Natural killer cell (primary cell): ENCODE measurements around the gene ABCA3. TPM values are rescaled to one million over a fixed set of nuclear protein-coding genes. Genes with fewer than 3 reads are reported as not detected.
A peak's percentile ranks its signal among the peaks of the same experiment; 100 is the strongest.

Experiments
- ATAC-seq, 3 donors: fragments of 150-1000 bp in 2 of 3; fragments of 200-7000 bp in 1 of 3; cut with Tn5 transposase; 1 replicate in 1 of 3; 2 replicates in 2 of 3; pipeline ENCODE4 v1.10.0; 2021; ENCODE audit warnings: mild to moderate bottlenecking in 2 of 3, moderate library complexity in 2 of 3
- DNase-seq, 2 donors: peaks; one replicate each; pipeline versions ENCODE4 v3.0.0 to v3.0.0-alpha.2; 2013 to 2021; ENCODE audit warnings: mixed read lengths in 1 of 2
- H3K27ac ChIP-seq: one replicate; pipeline ENCODE4 v1.5.1; 2013; ENCODE audit warnings: mild to moderate bottlenecking, low read length
- H3K27me3 ChIP-seq: one replicate; pipeline ENCODE4 v1.6.1; 2013; ENCODE audit warnings: low read length; ENCODE audit not compliant: control insufficient read depth, insufficient read depth
- H3K36me3 ChIP-seq: one replicate; pipeline ENCODE4 v1.6.1; 2013; ENCODE audit warnings: low read length; ENCODE audit not compliant: control insufficient read depth, insufficient read depth
- H3K4me1 ChIP-seq: one replicate; pipeline ENCODE4 v1.6.1; 2013; ENCODE audit warnings: low read length; ENCODE audit not compliant: control insufficient read depth, insufficient read depth
- H3K4me3 ChIP-seq: one replicate; pipeline ENCODE4 v1.5.1; 2013; ENCODE audit warnings: low read length
- H3K9me3 ChIP-seq: one replicate; pipeline ENCODE4 v1.6.1; 2013; ENCODE audit warnings: low read length; ENCODE audit not compliant: control insufficient read depth, insufficient read depth
- H3K27ac Mint-ChIP-seq, 2 donors: one replicate each; pipeline ENCODE4 v1.8.0; 2022; ENCODE audit warnings: mild to moderate bottlenecking in 2 of 2, mixed read lengths in 2 of 2, moderate library complexity in 1 of 2
- H3K27me3 Mint-ChIP-seq, 2 donors: one replicate each; pipeline ENCODE4 v1.8.0; 2022; ENCODE audit warnings: low read depth in 2 of 2, mixed read lengths in 2 of 2
- H3K36me3 Mint-ChIP-seq: one replicate; pipeline ENCODE4 v1.8.0; 2022; ENCODE audit warnings: mixed read lengths
- H3K4me1 Mint-ChIP-seq, 2 donors: one replicate each; pipeline ENCODE4 v1.8.0; 2022; ENCODE audit warnings: mixed read lengths in 2 of 2
- H3K4me3 Mint-ChIP-seq: one replicate; pipeline ENCODE4 v1.8.0; 2022; ENCODE audit warnings: mild to moderate bottlenecking, moderate library complexity, mixed read lengths
- H3K9me3 Mint-ChIP-seq, 2 donors: one replicate each; pipeline ENCODE4 v1.8.0; 2022; ENCODE audit warnings: mixed read lengths in 2 of 2
- CTCF ChIP-seq: fragments of 200-600 bp; IDR thresholded peaks from one replicate; pipeline ENCODE4 v1.8.0; 2022; ENCODE audit warnings: antibody characterized with exemption
- WGBS: methylation state at CpG from one replicate; pipeline ENCODE4 v1.1.7; 2013; ENCODE audit warnings: missing lambda C conversion rate; ENCODE audit not compliant: insufficient coverage; 5-methylcytosine and 5-hydroxymethylcytosine counted together
- intact Hi-C: fragments of 100-400 bp; cut with micrococcal nuclease; formaldehyde crosslinking; loops from one replicate; pipeline ENCODE4 v1.14.2; 2022
- total RNA-seq, 4 donors: library from RNA; stranded (reverse); fragments of 120-200 nt in 1 of 4; gene quantifications; one replicate each; pipeline versions ENCODE4 v1.2.3 to v1.2.4, GENCODE V29; 2013 to 2022

Gene ABCA3
- total RNA-seq, 3 donors from 2014 or later (not counting 1 experiment from before 2014, with no cell fraction given): 12.2 to 17.5 (median 16.6) TPM

- no peaks in the 10 kb centered on the region for H3K27me3 ChIP-seq
- peak overlapping the region; percentile 52 to 56 for H3K27ac Mint-ChIP-seq
- H3K9me3 Mint-ChIP-seq: no peaks in the 10 kb centered on the region
- no peak for TF ChIP-seq CTCF
- WGBS: 7% methylated on average over 98 of the region's 98 CpGs
- H3K4me1 ChIP-seq: peaks cover 19% of the 10 kb centered on the region
- H3K27ac ChIP-seq: no peak overlapping the region
- ATAC-seq (peak in 2 of 3 donors; percentile 10 to 13), DNase-seq (peak; percentile 40 to 66)
- peak overlapping the region; percentile 92 for H3K4me3 Mint-ChIP-seq
- H3K4me1 Mint-ChIP-seq: peaks cover 13 to 20% of the 10 kb centered on the region in 2 donors
- H3K9me3 ChIP-seq: no peaks in the 10 kb centered on the region
- H3K4me3 ChIP-seq: peak overlapping the region; percentile 49
- H3K36me3 Mint-ChIP-seq: no peaks in the 10 kb centered on the region
- no peaks in the 10 kb centered on the region for H3K27me3 Mint-ChIP-seq
- no peaks in the 10 kb centered on the region for H3K36me3 ChIP-seq
- intact Hi-C loops: loop anchor here (2.0 to 5.0 kb wide), 2 partner anchors 83 to 172 kb away; partner anchors contain the start of gene ATP6V0C
Measured at GRCh38 chr16:2339521-2340484, 725 bp downstream of the ABCA3 start.

- DNase-seq (no peak), ATAC-seq (no peak)
- peaks cover 19% of the 10 kb centered on the region for H3K4me1 ChIP-seq
- H3K27me3 Mint-ChIP-seq: no peaks in the 10 kb centered on the region
- no peak overlapping the region for H3K27ac Mint-ChIP-seq
- H3K4me3 Mint-ChIP-seq: peak overlapping the region; percentile 31
- WGBS: 94% methylated on average over 15 of the region's 15 CpGs
- no peaks in the 10 kb centered on the region for H3K36me3 ChIP-seq
- H3K27ac ChIP-seq: no peak overlapping the region
- H3K9me3 ChIP-seq: no peaks in the 10 kb centered on the region
- H3K27me3 ChIP-seq: no peaks in the 10 kb centered on the region
- H3K9me3 Mint-ChIP-seq: no peaks in the 10 kb centered on the region
- H3K4me3 ChIP-seq: no peak overlapping the region
- H3K4me1 Mint-ChIP-seq: peaks cover 13 to 20% of the 10 kb centered on the region in 2 donors
- no peak for TF ChIP-seq CTCF
- intact Hi-C loops: loop anchor here (2.0 kb wide), 1 partner anchor 85 kb away; no protein-coding TSS in a partner anchor
- no peaks in the 10 kb centered on the region for H3K36me3 Mint-ChIP-seq
Measured at GRCh38 chr16:2337431-2338296, 2.9 kb downstream of the ABCA3 start.

- H3K4me3 Mint-ChIP-seq: no peak overlapping the region
- H3K27ac Mint-ChIP-seq: no peak overlapping the region
- H3K27me3 ChIP-seq: no peaks in the 10 kb centered on the region
- no peaks in the 10 kb centered on the region for H3K9me3 ChIP-seq
- intact Hi-C loops: no loop called here
- no peak overlapping the region for H3K27ac ChIP-seq
- no peaks in the 10 kb centered on the region for H3K36me3 Mint-ChIP-seq
- peaks cover 10% of the 10 kb centered on the region for H3K4me1 ChIP-seq
- ATAC-seq: no peak
- H3K27me3 Mint-ChIP-seq: no peaks in the 10 kb centered on the region
- H3K4me1 Mint-ChIP-seq: peaks cover 13 to 15% of the 10 kb centered on the region in 2 donors
- no peak overlapping the region for H3K4me3 ChIP-seq
- 59% methylated on average over 7 of the region's 8 CpGs for WGBS
- DNase-seq: no peak
- no peaks in the 10 kb centered on the region for H3K9me3 Mint-ChIP-seq
- no peaks in the 10 kb centered on the region for H3K36me3 ChIP-seq
- TF ChIP-seq CTCF: no peak
Measured at GRCh38 chr16:2335286-2335895, 5.1 kb downstream of the ABCA3 start.
